Omental fat pad (tissue), 4 donors: ENCODE measurements around the gene FDX2. TPM values are rescaled to one million over a fixed set of nuclear protein-coding genes. Genes with fewer than 3 reads are reported as not detected.
"Not testable (repeated sequence)": the region's sequence is repeated elsewhere in the genome, so short reads cannot be mapped to it uniquely, and the experiment has no call there.

Experiments used
- ATAC-seq: fragments of 150-250 bp; one replicate; pipeline ENCODE4 v1.9.1; 2016; ENCODE audit warnings: mild to moderate bottlenecking, moderate library complexity; ENCODE audit not compliant: low FRiP score
- DNase-seq: peaks from one replicate; pipeline ENCODE4 v3.0.0-alpha.2; 2019; ENCODE audit warnings: low spot score
- total RNA-seq, 4 donors: library from RNA; depleted of rRNA; stranded (reverse); fragments of >200 nt; gene quantifications; one replicate each; pipeline ENCODE4 v1.1.0, GENCODE V29; 2016
- TF ChIP-seq, protein P1 (sequence below), 3 donors: fragments of 450-650 bp; IDR thresholded peaks; one replicate each; pipeline ENCODE4 v1.5.1; 2016 to 2017; ENCODE audit warnings: antibody characterized with exemption in 3 of 3, mild to moderate bottlenecking in 3 of 3, moderate library complexity in 2 of 3

Gene FDX2
- total RNA-seq, 4 donors from 2014 or later: 9.0 to 26.2 (median 17.8) TPM

DNA sequence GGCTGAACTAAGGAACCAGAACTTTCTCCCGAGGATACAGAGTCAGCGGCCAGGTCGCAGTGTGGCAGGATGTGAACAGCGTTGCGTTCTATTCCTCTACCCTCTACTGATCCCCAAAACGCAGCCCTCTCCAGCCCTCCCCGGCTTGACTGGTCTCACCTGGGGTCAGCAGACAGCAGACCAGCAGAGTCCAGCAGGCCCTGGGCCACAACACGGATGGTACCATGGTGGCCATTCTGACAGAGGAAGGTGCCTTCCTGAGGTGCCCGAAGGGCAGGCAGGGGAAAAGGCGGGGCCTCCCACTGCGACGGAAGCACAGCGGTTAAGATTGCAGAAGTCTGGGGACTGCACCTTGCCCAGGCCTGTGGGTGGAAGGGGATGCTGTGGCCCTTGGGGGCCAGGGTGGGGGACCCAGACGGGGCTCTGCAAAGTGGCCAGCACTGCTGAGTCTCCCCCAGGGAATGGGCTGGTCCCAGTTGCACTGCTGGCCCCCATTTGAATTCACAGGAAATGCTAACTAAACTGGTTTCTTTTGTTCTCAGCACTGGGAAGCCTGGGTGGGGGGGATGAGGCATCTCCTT lies 23.7 kb upstream of the FDX2 start, which contains the start of gene ICAM3:
TSS of gene ICAM3 (minus strand) at position 245 of the 581 bp plus-strand sequence. CDS start at position 235, 10 bp downstream.
- ATAC-seq (no peak), DNase-seq (no peak)
- TF ChIP-seq, protein P1, sequence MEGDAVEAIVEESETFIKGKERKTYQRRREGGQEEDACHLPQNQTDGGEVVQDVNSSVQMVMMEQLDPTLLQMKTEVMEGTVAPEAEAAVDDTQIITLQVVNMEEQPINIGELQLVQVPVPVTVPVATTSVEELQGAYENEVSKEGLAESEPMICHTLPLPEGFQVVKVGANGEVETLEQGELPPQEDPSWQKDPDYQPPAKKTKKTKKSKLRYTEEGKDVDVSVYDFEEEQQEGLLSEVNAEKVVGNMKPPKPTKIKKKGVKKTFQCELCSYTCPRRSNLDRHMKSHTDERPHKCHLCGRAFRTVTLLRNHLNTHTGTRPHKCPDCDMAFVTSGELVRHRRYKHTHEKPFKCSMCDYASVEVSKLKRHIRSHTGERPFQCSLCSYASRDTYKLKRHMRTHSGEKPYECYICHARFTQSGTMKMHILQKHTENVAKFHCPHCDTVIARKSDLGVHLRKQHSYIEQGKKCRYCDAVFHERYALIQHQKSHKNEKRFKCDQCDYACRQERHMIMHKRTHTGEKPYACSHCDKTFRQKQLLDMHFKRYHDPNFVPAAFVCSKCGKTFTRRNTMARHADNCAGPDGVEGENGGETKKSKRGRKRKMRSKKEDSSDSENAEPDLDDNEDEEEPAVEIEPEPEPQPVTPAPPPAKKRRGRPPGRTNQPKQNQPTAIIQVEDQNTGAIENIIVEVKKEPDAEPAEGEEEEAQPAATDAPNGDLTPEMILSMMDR (IDR thresholded peaks at IDR 0.05): no peak

GRCh38 chr19:10338940-10339339 lies 23.1 kb upstream of the FDX2 start:
- no peak for ATAC-seq
- TF ChIP-seq, protein P1 (IDR thresholded peaks at IDR 0.05): no peak
- no peak for DNase-seq

- ATAC-seq, DNase-seq: not testable (repeated sequence)
Measured at GRCh38 chr19:10336725-10337124, 20.9 kb upstream of the FDX2 start.

DNA sequence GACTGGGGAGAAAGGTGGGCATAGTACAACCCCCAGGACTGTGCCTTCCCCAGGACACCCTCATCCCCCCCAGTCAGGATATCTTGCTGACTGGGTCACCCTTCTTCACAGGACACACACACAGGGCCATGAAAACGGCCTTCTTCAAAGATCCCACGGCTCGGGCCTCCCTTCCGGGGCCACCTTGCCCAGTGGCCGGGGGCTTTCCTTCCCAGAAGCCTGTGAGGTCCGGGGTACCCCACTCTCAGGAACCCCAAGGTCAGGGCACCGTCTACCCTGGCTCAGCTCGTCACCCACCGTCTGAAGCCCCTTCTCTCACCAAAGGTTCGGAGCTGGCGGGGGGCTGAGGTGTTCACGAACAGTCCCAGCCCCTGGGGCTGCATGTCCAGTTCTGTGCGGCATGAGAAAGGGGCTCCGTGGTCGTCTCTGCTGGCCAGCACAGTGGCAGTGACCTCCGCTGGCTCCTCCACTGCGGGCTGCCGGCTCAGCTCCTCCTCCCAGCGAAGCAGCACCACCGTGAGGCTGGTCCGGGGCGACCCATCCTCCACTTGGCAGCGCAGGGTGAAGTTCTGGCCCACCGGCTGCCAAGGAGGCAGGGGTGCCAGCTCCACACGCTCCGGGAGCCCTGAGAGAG lies 19.7 kb upstream of the FDX2 start:
- ATAC-seq (no peak), DNase-seq (no peak)
- TF ChIP-seq, protein P1 (IDR thresholded peaks at IDR 0.05): no peak

DNA sequence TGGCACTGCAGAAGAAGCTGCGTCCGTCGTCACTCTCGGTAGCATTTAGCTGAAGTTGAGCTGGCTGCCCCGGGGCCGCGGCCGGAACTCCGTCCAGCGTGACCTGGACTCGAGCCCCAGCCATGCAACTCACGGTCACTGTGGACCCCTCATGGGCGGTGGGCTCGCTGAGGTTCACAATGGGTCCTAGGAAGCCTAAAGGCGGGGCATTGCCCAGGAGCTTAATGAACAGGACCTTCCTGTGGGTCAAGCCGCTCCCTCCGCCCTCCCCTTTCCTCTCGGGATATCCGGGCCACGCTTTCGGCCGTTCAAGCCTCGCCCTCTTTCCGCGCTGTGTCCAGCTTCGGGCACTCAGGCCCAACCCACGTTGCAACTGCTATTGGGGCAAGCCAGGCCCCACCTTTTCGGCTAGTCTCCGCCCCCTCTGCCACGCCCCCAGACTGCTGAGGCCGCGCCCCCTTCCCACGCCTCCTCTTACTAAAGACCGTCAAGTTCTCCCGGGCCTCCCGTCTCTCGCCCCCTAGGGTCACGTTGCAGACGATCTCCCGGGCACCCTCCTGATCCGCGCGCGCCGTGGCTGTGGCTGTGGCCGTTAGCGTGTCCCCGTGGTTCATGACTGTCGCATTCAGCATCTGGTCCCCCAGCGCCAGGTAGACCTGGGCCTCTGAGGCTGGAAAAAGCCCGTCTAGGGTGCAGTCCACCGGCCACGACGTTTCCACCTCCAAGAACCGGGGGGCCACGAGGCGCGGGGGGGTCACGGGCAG lies 19.0 kb upstream of the FDX2 start:
- ATAC-seq (peak; percentile 85), DNase-seq (peak; percentile 82)
- TF ChIP-seq, protein P1 (IDR thresholded peaks at IDR 0.05): no peak

GRCh38 chr19:10333758-10334587 lies 18.2 kb upstream of the FDX2 start:
- DNase-seq (no peak), ATAC-seq (no peak)
- TF ChIP-seq, protein P1 (IDR thresholded peaks at IDR 0.05): no peak
